Liver (tissue), 3 donors: ENCODE data around the gene AUH.

ENCODE experiments used
- ATF3 ChIP-seq: IDR thresholded peaks from 2 replicates; pipeline ENCODE4 v1.6.1; 2016; ENCODE audit warnings: antibody characterized with exemption
- EGR1 ChIP-seq, 2 donors: IDR thresholded peaks; 2 replicates each; pipeline ENCODE4 v1.6.1; 2016 to 2018; ENCODE audit warnings: antibody characterized with exemption in 2 of 2, low read depth in 2 of 2
- GABPA ChIP-seq, 2 donors: IDR thresholded peaks in 1 of 2; conservative IDR thresholded peaks in 1 of 2; 2 replicates each; pipeline ENCODE4 v1.6.1; 2016; ENCODE audit warnings: antibody characterized with exemption in 2 of 2, mild to moderate bottlenecking in 1 of 2, moderate library complexity in 1 of 2
- JUND ChIP-seq, 2 donors: IDR thresholded peaks; 2 replicates each; pipeline ENCODE4 v1.6.1; 2016; ENCODE audit warnings: antibody characterized with exemption in 2 of 2
- MAX ChIP-seq: IDR thresholded peaks from 2 replicates; pipeline ENCODE4 v1.6.1; 2016; ENCODE audit warnings: antibody characterized with exemption
- SP1 ChIP-seq: IDR thresholded peaks from 2 replicates; pipeline ENCODE4 v1.6.1; 2018; ENCODE audit warnings: antibody characterized with exemption, mild to moderate bottlenecking
- TAF1 ChIP-seq: conservative IDR thresholded peaks from 2 replicates; pipeline ENCODE4 v1.6.1; 2016; ENCODE audit warnings: antibody characterized with exemption, mild to moderate bottlenecking
- YY1 ChIP-seq: IDR thresholded peaks from 2 replicates; pipeline ENCODE4 v1.6.1; 2016; ENCODE audit warnings: antibody characterized with exemption, mild to moderate bottlenecking
- TF ChIP-seq, protein P1 (sequence below): fragments of 150-350 bp; IDR thresholded peaks from 2 replicates; pipeline ENCODE4 v1.5.1; 2017; ENCODE audit warnings: improper control_type of control experiment, low read depth, low read length; ENCODE audit not compliant: missing input control
- TF ChIP-seq, protein P2 (sequence below): IDR thresholded peaks from 2 replicates; pipeline ENCODE4 v1.6.1; 2016; ENCODE audit warnings: antibody characterized with exemption, mild to moderate bottlenecking
- donor health status: healthy.
- donor health status: healthy.

- TF ChIP-seq TAF1 (no peak), JUND (IDR thresholded peaks at IDR 0.05) (no peak), GABPA (IDR thresholded peaks at IDR 0.05 in 1 of 2, conservative IDR thresholded peaks at IDR 0.05 in 1 of 2) (no peak), EGR1 (IDR thresholded peaks at IDR 0.05; ENCODE audit: low read depth in 2 of 2) (no peak), MAX (no peak), SP1 (no peak), YY1 (no peak), ATF3 (no peak)
- TF ChIP-seq, protein P1, sequence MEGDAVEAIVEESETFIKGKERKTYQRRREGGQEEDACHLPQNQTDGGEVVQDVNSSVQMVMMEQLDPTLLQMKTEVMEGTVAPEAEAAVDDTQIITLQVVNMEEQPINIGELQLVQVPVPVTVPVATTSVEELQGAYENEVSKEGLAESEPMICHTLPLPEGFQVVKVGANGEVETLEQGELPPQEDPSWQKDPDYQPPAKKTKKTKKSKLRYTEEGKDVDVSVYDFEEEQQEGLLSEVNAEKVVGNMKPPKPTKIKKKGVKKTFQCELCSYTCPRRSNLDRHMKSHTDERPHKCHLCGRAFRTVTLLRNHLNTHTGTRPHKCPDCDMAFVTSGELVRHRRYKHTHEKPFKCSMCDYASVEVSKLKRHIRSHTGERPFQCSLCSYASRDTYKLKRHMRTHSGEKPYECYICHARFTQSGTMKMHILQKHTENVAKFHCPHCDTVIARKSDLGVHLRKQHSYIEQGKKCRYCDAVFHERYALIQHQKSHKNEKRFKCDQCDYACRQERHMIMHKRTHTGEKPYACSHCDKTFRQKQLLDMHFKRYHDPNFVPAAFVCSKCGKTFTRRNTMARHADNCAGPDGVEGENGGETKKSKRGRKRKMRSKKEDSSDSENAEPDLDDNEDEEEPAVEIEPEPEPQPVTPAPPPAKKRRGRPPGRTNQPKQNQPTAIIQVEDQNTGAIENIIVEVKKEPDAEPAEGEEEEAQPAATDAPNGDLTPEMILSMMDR: no peak
- TF ChIP-seq, protein P2, sequence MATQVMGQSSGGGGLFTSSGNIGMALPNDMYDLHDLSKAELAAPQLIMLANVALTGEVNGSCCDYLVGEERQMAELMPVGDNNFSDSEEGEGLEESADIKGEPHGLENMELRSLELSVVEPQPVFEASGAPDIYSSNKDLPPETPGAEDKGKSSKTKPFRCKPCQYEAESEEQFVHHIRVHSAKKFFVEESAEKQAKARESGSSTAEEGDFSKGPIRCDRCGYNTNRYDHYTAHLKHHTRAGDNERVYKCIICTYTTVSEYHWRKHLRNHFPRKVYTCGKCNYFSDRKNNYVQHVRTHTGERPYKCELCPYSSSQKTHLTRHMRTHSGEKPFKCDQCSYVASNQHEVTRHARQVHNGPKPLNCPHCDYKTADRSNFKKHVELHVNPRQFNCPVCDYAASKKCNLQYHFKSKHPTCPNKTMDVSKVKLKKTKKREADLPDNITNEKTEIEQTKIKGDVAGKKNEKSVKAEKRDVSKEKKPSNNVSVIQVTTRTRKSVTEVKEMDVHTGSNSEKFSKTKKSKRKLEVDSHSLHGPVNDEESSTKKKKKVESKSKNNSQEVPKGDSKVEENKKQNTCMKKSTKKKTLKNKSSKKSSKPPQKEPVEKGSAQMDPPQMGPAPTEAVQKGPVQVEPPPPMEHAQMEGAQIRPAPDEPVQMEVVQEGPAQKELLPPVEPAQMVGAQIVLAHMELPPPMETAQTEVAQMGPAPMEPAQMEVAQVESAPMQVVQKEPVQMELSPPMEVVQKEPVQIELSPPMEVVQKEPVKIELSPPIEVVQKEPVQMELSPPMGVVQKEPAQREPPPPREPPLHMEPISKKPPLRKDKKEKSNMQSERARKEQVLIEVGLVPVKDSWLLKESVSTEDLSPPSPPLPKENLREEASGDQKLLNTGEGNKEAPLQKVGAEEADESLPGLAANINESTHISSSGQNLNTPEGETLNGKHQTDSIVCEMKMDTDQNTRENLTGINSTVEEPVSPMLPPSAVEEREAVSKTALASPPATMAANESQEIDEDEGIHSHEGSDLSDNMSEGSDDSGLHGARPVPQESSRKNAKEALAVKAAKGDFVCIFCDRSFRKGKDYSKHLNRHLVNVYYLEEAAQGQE: no peak
These were observed 413 bp upstream of the AUH start for GRCh38 chr9:91362051-91362611.
